ENCODE results near the gene FETUB. TPM values are rescaled to one million over a fixed set of nuclear protein-coding genes. Genes with fewer than 3 reads are reported as not detected.
"Not testable (repeated sequence)": the region's sequence is repeated elsewhere in the genome, so short reads cannot be mapped to it uniquely, and the experiment has no call there.

FETUB gene
- total RNA-seq, 1 donor from 2014 or later: not detected

DNA sequence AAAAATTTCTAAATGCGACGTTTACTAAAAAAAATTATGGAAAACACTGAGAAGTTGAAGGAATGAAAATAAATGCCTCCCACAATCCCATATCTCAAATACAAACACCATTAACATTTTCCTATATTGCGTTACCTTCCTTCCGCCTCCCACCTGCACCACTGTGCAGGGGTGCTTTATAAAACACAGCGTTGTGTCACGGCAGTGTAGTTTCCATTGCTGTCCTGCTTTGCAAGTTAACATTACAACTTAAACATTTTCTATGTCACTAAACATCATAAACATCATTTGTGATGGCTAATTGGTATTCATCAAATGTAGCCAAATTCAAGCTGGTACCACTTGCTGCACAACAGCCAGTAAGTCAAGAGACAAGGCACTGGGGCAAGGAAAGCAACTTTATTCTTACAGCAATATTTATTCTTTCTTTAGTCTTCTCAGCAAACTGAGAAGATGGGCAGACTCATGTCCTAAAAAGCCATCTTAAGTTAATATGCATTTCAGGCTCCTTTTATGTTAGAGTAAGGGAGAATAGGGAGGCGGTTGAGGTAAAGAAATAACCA lies 12.3 kb upstream of the FETUB start:
- no peak for DNase-seq
- intact Hi-C loops (cut with DNase I): no loop called here
- ATAC-seq (ENCODE audit: poor library complexity): no peak

DNA sequence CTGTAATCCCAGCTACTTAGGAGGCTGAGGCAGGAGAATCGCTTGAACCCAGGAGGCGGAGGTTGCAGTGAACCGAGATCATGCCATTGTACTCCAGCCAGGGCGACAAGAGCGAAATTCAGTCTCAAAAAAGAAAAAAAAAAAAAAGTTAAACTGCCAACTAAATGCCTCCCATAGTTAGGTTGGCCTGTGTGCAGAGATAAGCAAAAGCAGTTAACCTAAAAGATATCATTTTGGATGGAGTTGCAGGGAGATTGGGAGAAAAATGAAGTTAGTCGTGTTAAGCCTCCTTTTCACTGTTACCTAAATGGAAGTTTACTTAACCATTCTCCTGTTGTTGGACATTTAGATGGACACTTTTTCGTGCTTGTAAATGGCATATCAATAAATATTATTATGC lies 11.4 kb upstream of the FETUB start:
- DNase-seq (no peak), ATAC-seq (ENCODE audit: poor library complexity) (no peak)
- intact Hi-C loops (cut with DNase I): no loop called here

DNA sequence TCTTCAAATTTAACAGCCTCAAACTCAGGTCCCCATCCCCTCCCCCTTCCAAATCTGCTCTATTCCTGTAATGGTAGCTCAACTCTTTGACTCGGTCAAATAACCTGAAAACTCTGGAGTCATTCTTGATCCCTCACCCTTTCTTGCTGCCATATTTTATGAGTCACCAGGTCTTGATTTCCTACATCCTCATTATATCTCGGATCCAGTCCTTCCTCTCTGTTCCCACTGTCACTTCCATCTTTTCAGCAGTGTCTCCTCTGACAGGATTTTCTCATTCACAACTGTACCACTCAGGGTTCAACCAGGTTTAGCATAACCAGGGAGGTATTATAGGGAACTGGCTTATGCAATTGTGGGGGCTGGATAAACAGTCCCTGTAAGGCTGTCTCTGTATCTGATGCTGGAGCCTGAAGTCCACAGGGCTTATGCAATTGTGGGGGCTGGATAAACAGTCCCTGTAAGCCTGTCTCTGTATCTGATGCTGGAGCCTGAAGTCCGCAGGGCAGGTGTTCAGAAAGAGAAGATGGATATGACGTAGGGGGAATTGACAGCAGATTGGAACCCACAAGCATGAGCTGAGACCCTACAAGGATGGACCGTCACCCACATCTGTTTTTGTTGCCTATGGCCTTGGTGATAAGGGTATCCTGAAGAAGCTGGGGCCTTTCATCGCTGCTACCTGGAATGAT lies 9.1 kb upstream of the FETUB start:
- DNase-seq: no peak
- ATAC-seq (ENCODE audit: poor library complexity): no peak
- intact Hi-C loops (cut with DNase I): no loop called here

DNA sequence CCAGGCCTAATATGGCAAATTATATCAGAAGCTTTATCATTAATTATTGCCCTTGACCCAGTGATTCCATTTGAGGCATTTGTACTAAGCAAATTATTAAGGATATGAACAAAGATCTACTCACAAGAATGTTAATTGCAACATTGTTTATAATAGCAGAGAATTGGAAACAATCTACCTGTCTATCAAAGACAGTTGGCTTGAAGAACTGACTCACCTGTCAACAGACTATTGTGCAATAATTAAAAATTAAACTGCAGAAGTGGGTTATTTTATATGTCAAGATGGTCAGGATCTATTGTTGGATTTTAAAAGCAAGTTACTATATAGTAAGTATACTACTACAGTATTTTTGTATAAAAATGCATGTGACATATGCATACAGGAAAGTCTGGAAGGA lies 6.7 kb upstream of the FETUB start:
- DNase-seq: no peak
- no peak for ATAC-seq (ENCODE audit: poor library complexity)
- intact Hi-C loops (cut with DNase I): no loop called here

DNA sequence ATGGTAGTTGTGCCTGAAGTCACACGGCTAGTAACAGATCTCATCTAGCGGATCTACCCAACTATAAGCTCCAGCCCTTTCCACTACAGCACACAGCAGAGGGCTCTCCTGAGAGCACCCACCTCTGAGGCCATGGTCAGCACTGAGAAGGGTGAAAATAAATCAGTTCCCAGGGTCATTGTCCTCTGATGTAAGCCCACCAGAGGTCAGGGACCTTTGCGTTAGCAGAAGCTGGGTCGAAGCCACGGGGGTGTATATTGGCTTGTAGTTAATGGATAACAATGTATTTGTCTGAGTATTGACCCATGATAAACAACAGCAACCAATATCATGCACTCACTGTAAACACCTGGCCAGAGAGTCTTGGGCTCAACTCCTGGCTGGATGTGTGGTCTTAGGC lies 6.0 kb upstream of the FETUB start:
- intact Hi-C loops (cut with DNase I); ATAC-seq (ENCODE audit: poor library complexity); DNase-seq: not testable (repeated sequence)

DNA sequence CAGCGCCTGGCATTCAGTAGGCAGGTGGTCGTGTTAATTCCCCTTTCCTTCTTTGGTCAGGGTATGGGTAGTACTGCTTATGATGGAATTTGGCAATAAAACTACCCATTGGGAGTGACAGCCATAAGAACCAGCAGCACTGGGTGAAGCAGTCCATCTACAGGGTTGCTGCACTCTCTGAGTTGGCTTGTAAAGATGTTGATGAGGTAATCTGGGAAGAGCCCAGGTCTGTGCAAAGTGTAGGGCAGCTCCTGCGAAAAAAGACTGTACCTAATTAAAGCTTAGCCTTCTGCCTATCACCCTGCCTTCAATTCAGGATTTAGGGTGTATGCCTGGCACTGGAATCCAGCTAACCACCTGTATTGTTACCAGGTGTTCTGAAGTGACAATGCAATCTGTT lies 4.7 kb upstream of the FETUB start:
- ATAC-seq (ENCODE audit: poor library complexity) (no peak), DNase-seq (no peak)
- intact Hi-C loops (cut with DNase I): no loop called here

DNA sequence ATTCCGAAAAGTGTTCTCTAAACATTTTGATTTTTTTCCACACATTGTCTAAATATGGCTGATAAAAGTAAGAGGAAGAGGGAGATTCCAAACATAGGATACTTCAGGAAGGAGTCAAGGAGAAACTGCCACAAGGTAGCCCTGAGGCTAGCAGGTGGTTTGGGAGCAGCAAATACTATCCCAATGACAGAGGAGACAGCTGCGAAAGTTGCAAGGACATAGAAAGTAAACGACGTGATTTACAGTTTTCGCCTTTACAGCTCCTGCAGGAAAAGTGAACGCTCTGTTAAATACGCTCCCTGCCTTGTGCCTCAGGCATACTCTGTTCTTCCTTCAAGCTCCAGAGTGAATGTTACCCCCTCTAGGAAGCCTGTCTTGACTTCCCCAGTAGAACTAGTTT lies 3.7 kb upstream of the FETUB start:
- intact Hi-C loops (cut with DNase I): no loop called here
- DNase-seq (no peak), ATAC-seq (ENCODE audit: poor library complexity) (no peak)

DNA sequence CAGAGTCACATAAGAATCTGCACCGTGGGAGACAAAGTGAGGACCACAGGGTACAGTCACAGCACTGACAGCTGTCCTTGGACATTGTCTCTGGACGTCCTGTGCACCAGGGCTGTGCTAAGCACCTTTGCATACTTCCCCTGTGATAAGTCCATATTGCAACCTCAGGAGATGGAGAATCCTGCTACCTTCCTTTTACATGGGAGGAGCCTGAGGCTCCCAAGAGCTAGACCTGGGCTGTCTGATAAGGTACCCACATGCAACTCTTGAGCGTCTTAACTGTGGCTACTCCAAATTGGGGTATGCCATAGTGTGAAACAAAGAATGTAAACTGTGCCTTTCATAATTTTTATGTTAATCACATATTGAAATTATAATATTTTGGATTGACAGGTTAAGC lies 2.5 kb upstream of the FETUB start:
- ATAC-seq (ENCODE audit: poor library complexity) (no peak), DNase-seq (no peak)
- intact Hi-C loops (cut with DNase I): no loop called here

DNA sequence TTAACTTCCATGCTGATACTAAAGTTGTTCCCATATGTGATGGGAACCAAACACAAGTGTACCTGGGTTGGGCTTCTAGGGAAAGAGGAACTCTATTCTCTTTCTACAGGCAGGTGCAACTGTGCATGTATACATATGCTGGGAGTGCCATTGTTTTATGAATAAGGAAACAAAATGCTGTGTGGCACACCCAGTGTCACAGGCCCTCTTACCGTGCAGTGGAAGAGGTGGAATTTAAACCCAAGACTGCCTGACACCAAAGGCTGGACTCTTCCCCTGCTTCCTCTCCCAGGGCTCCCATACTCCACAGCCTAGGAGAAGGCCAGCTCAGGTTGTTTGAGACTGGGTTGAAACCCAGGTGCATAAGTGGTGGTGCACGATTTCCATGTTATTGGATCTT lies 1.9 kb upstream of the FETUB start:
- ATAC-seq (ENCODE audit: poor library complexity) (no peak), DNase-seq (no peak)
- intact Hi-C loops (cut with DNase I): no loop called here

DNA sequence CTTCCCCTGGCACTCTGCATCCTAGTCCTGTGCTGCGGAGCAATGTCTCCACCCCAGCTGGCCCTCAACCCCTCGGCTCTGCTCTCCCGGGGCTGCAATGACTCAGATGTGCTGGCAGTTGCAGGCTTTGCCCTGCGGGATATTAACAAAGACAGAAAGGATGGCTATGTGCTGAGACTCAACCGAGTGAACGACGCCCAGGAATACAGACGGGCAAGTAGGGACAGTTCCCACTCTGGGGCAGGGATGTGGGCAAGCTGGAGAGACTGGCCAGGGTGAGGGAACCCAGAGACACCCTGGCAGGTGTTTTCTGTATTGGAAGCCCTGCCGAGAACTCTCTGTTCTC lies 247 bp downstream of the FETUB start:
- peak; percentile 41 for DNase-seq
- peak; percentile 51 for ATAC-seq (ENCODE audit: poor library complexity)
- intact Hi-C loops (cut with DNase I): no loop called here

DNA sequence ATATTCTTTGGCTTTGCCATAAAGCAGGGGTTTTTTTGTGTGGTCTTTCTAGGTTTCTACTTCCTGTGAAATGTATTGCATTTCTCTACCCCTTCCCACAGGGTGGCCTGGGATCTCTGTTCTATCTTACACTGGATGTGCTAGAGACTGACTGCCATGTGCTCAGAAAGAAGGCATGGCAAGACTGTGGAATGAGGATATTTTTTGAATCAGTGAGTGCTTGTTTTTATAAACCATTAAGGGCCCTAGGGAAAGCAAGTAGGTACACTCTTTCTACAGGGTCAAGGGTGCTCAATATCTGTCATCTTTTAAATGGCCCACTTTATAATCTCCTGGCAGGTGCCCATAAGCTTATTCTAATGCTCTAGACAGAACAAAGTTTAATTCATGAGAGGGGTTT lies 730 bp downstream of the FETUB start:
- ATAC-seq (ENCODE audit: poor library complexity) (no peak), DNase-seq (no peak)
- intact Hi-C loops (cut with DNase I): no loop called here

DNA sequence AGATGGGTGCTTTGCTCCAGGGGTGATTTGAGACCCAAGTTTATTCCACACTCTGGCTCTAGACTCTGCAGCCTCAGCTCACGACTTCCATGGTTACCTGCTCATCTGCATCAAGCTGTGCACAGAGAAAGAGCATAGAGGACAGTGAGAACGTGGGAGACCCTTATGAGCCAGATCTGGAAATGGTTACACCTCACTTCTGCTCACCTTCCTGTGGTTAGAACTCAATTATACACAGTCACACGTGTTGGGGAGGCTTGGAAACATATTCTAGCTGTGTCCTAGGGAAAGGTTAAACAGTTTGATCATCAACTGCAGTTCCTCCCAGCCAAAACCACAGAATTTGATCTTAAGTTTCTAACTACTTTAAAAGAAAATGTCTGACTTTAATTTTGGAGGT lies 1.8 kb downstream of the FETUB start:
- intact Hi-C loops (cut with DNase I): no loop called here
- DNase-seq (no peak), ATAC-seq (ENCODE audit: poor library complexity) (no peak)

DNA sequence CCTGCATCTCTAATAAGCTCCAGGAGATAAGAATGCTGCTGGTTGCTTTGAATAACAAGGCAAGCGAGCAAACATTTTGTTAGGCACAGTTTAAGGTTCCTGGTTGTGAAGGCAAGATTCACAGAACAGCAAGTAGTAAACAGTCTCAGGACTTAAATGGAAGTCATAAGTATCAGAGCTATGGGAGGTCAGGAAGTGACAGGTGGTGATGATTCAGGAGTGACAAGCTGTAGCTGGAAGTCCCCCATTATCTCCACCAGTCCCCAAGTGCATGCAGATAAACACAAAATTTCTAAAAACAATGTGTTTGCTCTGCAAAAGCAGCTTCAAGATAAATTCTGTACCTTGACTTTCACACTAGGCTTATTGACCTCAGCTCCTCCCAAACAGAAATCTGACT lies 3.3 kb downstream of the FETUB start:
- DNase-seq: no peak
- intact Hi-C loops (cut with DNase I): no loop called here

DNA sequence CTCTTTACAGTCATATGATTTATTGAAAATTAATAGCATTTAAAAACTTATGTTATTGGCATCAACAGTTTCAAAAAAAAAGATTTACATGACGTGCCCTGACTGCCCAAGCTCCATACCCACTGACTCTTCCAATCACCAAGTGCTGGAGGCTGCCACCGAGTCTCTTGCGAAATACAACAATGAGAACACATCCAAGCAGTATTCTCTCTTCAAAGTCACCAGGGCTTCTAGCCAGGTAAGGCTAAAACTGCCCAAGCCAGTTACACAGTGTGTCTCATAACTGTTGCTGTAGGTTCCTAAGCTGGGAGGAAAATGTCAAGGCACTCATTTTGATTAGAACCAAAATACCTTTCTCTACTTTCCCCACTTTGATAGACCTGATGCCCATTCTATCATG lies 4.5 kb downstream of the FETUB start:
- DNase-seq: no peak
- intact Hi-C loops (cut with DNase I): no loop called here
- ATAC-seq (ENCODE audit: poor library complexity): no peak

More for the DNA sequence above, 3.3 kb downstream of the FETUB start:
- no peak for ATAC-seq (ENCODE audit: poor library complexity)

DNA sequence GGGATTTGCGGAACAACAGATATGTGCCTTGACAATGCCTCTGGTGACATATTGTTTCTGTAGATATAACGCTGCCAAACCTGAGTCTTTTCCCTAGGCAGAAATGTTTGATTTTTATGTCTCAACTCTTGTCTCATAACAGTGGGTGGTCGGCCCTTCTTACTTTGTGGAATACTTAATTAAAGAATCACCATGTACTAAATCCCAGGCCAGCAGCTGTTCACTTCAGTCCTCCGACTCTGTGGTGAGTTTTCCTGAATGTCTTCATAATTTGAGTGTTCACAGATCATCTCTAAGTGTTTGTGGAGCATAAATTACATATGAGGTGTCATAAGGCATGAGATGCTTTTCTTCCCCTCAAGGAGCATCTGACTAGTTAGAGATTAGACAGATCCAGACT lies 5.9 kb downstream of the FETUB start:
- ATAC-seq (ENCODE audit: poor library complexity): no peak
- intact Hi-C loops (cut with DNase I): no loop called here

DNA sequence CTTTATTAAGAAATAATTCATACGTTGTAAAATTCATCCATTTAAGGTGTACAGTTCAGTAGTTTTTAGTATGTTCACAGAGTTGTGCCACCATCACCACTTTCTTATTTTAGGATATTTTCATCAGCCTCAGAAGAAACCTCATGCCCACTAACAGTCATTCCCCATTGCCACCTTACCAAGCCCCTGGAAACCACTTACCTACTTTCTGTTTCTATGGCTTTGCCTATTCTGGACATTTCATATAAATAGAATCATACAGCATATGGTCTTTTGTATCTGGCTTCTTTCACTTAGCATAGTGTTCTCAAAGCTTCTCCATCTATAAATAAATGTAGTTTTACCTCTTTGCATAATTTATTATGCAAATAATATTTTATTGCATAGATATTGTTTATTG lies 6.6 kb downstream of the FETUB start:
- DNase-seq (no peak), ATAC-seq (ENCODE audit: poor library complexity) (no peak)
- intact Hi-C loops (cut with DNase I): no loop called here

More for the DNA sequence above, 5.9 kb downstream of the FETUB start:
- no peak for DNase-seq

DNA sequence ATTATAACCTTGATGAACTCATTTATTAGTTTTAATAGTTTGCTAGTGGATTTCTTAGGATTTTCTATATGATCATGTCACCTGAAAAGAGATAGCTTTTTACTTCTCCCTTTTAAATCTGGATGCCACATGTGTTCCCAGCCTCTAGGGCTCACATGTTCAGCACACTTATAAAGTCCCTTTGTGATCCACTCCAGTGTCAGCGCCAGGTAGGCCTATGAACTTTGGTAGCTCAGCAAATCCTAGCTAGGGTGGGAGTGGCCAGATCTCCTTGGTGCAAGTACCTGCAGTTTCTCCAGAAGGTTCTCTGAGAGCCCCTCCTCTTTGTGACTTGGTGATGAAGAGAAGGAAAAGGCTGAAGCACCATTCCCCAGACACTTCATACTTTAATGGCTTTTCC lies 8.7 kb downstream of the FETUB start:
- intact Hi-C loops (cut with DNase I): no loop called here
- no peak for ATAC-seq (ENCODE audit: poor library complexity)
- DNase-seq: no peak

DNA sequence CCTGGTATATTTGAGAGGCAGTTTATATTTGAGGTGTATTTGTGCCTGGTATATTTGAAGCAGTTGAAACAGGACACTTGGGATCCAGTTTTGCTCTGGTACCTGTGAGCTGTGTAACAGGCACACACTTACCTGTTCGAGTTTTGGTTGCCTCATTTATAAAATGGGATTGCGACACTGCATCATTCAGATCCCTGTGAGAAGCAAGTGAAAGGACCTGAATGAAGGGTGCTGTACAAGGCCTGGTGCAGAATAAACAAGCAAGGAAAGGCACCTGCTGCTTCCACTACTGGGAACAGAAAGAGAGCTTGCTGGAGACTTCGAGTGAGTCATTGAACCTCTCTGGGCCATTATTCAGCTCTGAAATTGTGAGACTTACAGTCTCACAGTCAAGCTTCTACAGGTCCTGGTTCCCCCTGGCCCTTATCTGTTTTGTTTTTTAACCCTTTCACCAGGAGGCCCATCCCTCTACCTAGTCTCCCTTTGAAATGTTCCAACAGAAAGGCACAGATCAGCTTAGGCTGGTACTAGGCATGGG lies 11.5 kb downstream of the FETUB start:
- DNase-seq: no peak
- intact Hi-C loops (cut with DNase I): no loop called here
- ATAC-seq (ENCODE audit: poor library complexity): no peak

DNA sequence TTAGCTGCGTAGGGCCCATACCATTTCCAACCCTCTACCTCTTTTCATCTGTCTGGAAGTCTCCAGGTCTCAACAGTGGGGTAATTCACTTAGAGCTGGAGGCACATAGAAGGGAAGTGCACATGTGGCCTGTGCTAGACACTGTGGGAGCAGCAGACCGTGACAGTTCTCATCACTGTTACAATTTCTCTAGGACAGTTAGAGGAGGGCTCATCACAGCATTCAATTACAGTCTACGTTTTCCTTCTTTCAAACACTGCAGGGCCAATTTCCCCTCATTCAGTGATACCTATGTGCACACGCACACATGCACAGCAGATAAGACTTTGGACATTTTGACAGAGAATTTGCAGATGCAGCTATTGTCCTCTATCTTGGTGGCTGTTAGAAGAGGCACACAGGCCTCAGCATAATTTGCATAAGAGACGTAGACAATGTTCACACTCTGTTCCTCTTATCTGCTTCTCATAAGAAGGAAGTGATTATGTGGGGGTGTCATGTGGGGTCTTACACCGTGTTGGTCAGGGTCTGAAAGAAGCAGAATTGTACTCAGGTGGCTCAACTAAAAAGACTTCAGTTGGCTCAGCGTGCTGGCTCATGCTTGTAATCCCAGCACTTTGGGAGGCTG lies 13.0 kb downstream of the FETUB start:
- no peak for ATAC-seq (ENCODE audit: poor library complexity)
- intact Hi-C loops (cut with DNase I): no loop called here
- DNase-seq: no peak

DNA sequence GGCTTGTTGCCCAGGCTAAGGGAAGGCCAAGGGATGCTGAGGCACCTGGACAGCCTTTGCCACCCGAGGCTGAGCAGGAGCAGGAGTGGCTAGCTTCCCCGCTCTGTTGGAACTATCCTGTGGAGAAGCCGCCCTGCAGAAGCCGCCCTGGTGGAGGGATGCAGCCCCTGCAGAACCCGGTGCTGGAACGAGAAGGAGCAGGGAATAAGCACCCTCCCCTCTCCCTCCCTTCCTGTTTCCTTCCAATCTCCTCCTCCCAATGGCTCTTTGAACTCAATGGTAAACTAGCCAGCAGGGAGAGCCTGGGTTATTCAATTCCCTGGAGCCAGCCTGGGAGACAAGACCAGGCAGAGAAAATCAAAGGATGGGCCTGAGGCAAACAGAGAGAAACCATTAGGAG lies 13.8 kb downstream of the FETUB start:
- no peak for DNase-seq
- intact Hi-C loops (cut with DNase I): no loop called here
- ATAC-seq (ENCODE audit: poor library complexity): no peak
